Measurements from ENCODE around the gene C1orf226.

C1orf226 gene

DNA sequence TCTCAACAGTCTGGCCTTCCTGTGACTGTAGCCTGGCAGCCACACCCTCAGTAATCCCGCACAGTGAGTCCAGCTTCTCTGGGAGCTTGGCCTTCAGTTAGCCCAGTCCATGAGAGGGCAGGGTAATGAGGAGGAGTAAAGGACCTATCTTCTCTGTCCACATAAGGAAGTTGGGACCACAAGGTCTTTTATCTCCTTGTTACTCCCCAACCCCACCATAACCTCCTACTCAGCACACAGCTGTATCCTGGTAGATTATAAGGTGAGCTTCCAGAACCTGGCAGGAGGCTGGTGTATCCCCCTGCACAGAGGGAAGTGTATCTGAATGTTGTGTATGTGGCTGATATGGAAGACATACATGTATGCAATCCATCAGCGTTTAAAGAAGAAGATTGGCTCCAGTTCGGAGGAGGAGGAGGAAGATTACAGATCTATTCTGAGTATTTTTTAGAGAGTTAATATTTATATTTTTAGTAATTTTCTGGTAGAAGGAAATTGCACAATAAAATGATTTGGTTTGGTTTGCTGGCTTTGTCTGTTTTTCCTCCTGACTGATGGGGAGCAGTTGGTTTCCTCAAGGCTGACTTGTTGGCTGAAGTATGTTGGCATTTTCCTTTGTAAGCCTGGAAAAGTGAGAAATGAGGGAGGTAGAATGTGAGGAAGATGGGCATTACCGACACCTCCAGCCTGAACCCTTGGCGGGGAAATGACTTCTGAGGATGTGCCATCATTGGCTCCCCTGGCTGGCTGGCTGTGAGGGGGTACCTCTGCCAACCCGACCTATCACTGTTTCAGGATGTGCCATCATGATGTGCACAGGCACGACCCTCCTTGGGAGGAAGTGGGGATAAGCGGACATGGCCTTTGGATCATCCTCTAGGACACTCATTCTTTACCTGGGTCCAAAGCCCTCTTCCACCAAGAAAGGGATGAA, 5.0 kb downstream of the C1orf226 start:
- no peak for DNase-seq

DNA sequence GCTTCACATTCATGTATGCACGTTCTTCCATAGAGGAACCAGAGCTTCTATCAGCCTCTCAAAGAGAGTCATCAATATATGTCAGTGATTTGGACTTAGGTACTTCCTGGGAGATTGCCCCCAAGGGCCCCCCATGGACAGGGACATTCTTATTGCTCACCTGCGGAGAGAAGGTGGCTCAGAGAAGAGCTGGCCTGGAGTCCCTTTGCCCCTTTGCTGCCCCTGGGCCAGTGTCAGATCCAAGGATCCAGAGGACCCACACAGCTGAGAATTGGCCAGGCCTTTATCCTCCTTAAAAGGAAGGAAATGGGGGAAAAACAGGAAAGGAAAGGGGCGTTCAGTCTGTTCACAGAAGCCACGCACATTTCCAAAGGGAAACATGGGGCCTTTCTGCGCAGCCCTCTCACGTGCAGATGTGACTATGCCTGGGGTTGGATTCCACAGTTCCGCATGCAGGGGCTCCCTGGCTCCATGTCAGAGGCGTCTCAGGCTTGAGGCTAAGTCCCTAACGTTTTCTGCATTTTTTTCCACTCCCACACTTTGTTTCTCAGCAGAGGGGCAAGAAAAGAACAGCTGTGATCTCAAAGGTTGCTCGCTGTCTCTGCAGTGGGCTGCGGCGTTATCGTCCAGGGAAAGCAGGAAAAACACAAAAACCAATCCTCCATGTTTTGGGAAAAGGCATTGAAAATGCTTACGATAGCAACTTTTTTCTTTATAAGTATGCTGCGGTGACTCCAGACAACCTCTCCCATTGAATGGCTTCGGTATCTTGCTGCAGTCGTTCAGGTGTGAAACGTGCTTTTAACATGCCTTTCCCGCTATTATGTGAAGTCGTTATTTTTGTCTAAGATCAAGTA, 5.9 kb downstream of the C1orf226 start:
- DNase-seq: no peak

DNA sequence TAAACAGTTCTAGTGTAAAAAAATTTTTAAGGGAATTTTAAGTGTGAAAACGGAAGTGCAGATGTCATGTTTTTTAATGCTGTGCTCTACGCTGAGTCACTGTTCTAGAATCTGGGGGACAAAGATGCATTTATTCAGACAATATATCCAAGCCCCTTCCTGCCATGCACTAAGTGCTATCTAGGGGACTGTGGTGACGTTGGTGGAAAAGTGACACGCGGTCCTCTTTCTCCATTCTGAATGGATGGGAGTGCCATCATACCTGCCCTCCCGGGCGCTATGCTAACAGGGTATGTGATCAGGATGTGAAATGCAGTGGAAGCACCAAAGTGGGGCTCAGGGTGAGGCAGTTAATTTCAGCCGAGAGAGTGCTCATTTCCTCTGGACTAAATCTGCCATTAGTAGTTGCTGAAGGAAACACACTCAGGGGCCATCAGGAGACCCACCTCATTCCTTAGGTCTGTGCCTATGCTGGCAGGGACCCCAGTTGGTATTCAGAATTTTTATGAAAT, 6.6 kb downstream of the C1orf226 start:
- no peak for DNase-seq

DNA sequence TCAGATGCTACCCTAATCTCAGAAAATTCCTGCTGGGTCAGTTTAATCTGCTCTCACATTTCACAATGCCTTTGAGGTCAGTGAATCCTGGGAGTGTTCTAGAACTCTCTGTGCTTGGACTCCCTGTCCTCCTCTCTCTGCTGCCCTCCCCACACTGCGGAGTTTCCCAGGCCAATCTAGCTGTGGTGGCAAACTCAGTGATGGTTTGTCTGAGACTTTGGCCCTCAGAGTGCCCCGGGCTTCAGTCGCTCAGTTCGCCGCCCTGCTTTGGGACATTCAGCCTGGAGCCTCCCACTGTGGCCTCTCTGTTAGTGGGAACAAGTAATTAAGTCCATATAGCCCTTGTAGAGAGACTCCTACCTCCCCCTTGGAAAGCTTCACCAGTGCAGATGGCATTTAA, 7.1 kb downstream of the C1orf226 start:
- DNase-seq: no peak

DNA sequence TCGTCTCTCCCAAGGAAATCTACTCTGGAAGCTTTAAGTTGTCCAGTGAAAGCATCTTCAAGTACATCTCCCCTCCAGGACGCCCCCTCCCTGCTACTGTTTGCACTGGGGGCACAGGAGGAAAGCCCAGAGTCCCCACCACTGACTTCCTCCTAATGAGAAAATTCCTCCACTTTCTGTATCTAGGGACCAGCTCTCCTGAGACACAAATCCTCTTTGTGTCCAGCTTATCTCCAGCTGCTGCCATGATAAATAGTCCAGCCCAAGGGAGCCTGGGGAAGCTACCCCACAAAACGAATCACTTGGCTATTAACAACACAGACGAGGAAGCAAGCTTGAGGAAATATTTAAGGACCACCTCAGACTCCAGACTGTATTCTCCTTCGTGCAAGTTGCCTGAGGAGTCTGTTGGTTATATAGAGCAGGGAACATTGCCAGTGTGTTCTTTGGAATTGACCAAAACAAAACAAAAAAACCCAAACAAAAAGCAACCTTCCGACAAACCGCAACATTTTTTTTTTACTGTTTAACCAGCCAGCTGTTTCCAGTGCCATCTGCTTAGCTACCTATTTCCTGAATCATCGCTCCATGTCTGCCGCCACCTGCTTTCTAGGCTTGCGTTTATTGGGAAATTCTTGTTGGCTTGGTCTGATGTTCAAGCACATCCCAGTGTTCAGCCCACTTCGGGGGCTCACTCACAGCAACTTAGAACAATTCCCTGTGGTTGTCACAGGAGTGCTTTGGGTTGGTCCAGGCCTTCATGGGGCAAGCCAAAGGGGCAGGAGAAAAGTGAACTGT, 7.7 kb downstream of the C1orf226 start:
- DNase-seq: no peak

DNA sequence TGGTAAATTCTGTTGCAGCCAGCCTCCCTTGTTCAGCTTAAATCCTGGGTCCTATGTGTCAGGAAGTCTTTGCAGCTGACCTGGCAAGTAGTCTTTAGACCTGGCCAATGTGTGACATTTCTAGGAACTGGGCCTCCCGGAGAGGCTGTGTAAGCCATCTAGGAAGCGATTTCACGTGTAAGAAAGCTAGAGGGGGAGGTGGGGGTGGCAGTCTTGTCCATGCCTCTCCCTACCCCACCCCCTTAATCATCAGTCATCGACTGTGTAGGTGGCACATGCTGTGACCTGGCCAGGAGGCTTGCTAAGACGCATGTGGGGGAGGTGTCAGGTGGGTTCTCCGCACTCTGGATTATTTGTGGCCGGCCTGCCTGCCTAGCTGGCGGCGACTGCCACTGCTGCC, 8.4 kb downstream of the C1orf226 start:
- no peak for DNase-seq

DNA sequence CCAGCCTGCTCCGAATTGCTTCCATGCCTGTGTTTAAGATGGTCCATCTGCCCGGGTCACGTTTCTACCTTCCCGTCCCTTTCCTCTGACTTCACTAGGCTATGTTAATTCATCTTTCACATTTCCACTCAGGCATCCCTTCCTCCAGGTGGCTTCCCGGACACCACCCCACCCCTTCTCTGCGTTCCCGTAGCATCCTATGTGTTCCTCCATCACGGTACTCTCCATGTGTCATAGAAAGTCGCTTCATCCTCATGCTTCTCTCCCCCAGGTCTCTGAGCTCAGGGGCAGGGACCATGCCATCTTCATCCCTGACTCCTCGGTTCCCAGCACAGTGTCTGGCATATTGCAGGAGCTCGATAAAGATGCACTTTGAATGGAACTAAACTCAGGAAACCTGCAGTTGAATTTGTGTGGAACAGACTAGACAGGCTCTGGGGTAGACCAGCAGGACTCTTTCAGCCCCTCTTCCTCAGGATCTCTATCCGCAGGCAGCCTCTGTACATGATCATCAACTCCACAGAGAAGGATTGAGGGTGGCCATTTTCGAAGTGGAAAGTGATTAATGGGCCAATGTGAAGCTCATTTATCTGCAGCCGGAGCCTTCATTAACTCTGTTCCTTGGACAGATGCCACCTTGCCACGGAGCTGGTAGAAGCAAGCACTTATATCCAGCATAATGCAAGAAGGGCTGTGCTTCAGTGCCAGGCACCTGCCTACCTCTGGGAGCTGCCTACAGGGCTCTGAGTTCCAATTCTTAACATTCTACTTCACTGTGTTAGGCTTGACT, 9.1 kb downstream of the C1orf226 start:
- DNase-seq: no peak

DNA sequence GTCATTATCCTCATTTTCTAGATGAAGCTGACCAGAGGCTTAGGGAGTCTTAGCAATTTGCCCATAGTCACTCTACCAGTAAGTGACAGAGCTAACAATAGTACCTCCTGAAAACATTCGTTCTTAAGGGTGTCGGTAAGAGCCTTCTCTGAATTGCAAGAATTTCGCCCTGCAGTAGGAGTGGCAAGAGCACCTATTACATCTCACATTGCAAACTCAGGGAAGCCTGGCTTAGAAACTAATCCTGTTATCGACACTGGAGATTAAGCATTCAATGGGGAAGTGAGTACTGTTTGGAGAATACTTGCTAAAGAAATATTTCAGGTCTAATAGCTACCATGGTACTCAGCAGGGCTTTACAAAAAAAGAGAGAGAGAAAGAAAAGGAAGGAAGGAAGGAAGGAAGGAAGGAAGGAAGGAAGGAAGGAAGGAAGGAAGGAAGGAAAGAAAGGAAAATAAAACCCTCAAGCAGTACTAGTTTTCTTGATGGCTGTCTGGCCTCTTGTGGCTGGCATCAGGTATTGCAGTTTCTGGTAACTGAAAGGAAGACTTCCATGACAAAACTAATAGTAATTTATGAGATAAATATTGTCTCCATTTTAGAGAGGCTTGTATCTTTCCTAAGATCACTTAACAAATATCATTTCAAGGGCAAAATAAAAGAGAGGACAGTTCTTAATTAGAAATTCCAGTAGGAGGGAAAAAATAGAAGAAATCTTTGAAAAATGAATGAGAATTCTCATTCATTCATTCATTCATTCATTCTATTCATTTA, 10.4 kb downstream of the C1orf226 start:
- no peak for DNase-seq

DNA sequence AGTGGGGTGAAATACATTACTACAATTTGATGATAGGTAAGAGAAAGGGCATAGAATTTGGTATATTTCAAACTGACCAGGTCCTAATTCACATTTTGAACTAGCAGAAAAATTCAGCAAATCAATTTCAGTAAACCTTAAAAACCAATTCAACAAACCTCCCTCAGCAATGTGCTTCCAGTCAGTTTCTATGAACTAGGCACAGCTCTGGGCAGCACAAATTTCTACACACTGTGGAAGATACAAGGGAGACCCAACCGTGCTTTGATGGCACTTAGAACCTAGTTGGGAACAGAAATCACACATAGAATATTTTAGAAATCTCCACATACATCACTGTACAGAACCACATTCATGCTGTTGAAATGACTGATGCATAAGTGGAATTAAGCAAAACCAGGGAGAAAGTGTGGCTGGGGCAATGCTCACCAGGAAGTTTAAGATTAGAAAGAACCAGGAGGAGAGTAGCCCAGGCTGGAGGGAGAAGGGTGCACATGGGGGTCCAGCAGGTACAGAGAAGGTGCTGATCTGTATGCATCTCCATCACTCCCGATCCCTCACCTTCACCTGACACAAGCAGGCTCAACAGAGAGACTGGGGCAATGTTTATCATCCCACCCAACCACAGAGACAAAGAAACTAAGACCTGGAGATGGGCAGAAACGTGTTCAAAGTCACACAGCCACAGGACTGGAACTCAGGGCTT, 14.8 kb downstream of the C1orf226 start:
- no peak for DNase-seq

DNA sequence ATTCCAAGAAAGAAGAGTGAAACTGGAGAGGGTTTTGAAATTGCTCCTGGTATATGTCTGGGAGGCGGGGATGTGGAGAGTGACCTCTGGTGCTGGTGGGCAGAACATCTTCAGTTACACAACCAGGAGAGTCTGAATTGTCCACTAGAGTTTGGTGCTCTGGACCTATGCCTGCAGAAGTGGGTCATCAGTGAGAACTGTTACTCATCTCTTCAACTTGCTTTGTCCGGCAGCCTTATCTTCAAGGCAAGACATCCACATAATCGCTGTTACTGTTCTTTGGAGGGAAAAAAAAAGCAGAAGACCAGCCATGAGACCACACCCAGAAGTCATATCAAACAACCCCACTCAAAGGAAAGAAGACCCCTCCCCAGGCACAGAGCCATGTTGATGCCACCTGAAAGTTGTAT, 15.5 kb downstream of the C1orf226 start:
- DNase-seq: no peak

DNA sequence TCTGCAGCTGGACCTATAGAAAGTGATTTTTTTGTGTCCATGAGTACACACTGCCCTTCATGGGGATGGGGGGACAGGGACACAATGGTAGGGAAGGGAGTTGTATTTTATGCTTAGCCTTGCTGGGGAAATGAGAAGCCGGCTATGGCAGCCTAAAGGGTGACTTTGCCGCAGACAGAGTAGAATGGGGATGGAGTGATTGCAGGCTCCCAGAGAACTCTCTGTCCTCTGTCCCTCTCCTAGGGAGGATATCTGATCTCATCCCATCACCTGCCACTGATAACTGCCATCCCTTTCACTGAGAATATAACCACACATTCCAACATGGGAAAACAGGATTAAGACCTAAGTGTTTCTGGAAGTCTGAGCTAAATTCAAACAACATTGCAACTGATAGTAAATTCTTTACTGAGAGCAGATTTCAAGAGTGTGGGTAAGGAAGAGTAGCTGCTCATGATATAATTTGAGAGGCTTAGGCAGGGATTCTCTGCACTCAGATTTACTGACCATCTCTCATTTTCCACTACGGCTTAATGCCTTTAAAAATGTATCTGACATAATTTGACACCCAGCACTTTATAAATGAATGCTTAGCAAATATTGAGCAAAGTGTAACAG, 16.5 kb downstream of the C1orf226 start:
- no peak for DNase-seq

DNA sequence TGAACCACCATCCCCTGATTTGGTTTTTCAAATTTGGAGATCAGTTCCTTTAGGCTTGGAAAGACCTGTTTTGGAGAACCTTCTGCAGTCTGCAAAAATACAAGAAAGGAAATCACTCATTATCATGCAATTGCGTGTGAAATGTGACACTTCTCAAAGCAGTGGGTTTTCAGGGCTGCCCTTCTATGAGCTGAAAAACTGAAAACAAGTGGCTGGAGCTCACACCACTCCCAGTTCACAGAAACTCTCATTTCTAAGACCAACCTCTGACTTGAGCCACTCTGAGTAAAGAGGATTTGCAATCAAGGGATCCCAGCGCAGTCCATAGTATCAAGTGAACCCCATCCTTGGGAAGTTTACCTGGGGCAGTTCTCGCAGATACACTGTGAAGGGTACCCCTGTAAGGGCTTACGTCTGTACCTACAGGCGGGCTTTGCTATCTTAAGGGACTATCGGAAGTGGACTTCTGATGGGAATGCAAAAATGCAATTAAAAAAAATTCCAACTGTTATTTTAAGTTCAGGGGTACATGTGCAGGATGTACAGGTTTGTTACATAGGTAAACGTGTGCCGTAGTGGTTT, 17.6 kb downstream of the C1orf226 start:
- no peak for DNase-seq

DNA sequence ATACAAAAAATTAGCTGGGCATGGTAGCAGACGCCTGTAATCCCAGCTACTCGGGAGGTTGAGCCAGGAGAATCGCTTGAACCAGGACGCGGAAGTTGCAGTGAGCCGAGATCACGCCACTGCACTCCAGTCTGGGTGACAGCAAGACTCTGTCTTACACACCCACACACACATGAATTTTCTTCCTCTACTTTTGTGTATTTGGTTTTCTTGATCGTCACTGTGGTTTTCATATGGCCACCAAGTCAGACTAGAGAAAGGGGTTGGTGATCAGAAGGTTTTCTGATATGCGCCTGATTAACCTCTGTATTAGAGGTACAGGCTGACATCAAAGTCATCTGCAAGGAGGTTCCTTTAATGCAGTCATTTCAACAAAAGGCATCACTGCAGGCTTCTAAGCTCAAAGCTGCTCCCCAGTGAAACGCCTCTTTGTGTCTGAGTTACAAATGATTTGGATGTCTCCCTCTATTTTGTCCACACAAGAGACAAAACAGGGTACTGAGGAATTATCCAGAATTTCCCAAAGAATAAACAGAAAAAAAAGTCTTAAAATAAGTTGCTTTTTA, 19.3 kb downstream of the C1orf226 start:
- DNase-seq: no peak

DNA sequence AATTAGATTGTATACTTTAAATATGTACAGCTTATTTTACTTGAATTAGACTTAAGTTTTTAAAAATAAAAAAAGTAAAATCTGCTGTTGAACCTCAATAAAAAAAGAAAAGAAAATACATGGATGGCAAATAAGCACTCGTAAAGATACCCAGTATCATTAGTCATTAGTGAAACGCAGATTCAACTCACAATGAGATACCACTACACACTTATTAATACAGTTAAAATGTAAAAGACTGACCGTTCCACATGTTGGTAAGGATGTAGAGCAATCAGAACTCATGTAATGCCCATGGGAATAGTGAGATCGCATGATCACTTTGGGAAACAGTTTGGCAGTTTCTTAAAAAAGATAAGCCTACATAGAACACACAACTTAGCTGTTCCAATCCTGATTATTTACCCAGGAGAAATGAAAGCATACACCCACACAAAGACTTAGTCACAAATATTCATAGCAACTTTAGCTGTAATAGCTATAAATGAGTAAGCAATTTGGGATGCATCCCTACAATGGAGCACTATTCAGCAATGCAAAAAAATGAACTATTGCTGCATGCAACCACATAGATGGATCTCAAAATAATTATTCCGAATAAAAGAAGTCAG, 23.1 kb downstream of the C1orf226 start:
- DNase-seq: no peak

DNA sequence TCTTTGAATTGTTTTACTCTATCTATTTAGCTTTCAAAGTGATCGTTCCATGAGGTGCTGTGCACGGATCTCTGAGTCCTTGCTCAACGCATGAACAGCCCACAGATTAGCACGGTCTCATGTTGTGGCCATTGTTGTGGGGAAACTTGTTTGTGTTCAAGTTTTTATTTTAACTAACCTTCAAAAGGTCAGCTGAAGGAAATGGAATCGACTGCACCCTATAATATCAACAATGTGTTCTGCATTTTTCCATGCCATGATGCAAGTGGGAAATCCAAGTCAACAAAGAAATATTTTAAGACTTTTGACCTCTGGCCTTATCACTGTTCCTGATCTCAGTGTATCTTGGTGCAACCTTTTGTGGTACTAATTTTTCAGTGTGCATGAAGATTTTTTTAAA, 24.3 kb downstream of the C1orf226 start:
- no peak for DNase-seq

DNA sequence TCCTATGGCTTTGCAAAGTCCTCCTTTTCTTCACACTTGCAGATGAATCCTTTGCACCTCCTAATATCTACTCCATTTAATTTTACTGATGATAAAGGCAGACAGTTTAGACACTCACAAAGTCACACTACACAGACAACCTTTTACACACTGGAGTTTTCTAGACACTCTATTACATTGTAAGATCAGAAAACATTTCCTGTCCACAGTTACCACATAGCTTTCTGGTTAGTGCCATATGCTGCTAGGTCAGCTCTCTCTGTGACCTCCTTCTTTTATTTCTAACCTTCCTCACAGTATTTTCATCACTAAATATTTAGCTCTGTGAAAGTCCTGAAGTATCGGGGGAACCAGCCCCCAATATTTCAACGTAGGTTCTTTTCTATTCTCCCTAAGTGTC, 25.3 kb downstream of the C1orf226 start:
- DNase-seq: no peak

DNA sequence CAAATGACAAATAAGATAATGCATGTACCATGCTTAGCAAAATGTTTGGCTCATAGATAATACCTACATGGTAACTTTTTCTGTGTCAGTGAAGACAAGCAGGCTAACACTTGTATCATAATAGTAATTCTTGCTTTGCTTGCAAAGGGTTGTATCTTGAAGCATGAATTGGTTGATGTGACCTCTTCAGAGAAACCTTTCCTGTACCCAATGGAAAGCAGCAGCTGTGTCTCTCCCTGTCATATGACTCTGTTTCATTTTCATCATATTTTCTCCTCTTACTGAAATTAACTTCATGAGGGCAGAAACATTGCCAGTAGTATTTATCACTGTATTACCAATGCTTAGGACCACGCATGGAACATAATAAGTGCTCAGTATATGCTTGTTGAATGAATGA, 26.0 kb downstream of the C1orf226 start:
- no peak for DNase-seq

DNA sequence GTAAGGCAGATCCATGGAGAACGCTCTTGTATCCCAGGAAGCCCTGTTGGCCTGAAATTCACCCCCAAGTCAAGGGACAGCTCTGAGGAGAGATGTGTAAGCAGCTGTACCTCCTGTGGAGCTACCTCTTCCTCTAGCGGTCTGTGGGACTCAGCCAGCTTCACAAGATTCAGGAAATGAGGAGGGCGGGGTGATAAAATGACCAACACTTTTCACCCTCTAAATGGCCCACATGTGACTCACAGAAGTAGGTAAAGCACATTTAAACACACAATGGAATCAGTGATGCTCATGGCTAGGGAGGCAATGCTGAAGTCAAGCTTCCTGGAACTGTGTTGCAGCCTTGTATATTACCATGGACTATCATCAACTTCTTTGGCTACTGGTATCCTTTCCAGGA, 30.5 kb downstream of the C1orf226 start, which contains the start of gene SH2D1B:
Gene SH2D1B, minus strand, starts transcription at position 135 of the 400 bp plus-strand sequence. Its CDS starts 120 bp downstream, at position 15.
- no peak for DNase-seq

DNA sequence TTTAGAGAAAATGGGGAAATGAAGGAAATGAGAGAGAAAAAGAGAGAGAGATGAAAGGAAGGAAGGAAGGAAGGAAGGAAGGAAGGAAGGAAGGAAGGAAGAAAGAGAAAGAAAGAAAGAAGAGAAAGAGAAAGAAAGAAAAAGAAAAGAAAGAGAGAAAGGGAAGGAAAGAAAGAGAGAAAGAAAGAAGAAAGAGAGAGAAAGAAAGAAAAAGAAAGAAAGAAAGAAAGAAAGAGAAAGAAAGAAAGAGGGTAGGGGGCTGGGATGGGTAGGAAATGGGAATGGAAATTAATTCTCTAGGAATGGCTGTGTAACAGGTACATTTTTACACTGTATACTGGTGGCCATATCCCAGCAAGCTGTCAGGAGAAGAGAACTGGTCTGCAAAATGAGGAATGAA, 34.7 kb downstream of the C1orf226 start:
- no peak for DNase-seq

Measured in activated gamma-delta T cell treated with Interleukin-2 at 50 U/mL for 16 hours (primary cell).